Adrenal gland (tissue), 5 donors: ENCODE results near the gene THAP8.

Experiments
- POLR2A ChIP-seq, 2 donors: fragments of 450-650 bp; IDR thresholded peaks; one replicate each; pipeline ENCODE4 v1.6.1; 2017; ENCODE audit warnings: antibody characterized with exemption in 2 of 2, mild to moderate bottlenecking in 2 of 2, moderate library complexity in 1 of 2
- TF ChIP-seq, protein P1 (sequence below), 6 experiments: fragments of 450-650 bp in 4 of 6; fragments of 200-600 bp in 2 of 6; sonication (generic) in 1 of 6; IDR thresholded peaks; 1 replicate in 5 of 6; 2 replicates in 1 of 6; pipeline versions ENCODE4 v1.5.1 to v1.8.0; 2016 to 2021; ENCODE audit warnings: antibody characterized with exemption in 6 of 6, mild to moderate bottlenecking in 2 of 6, moderate library complexity in 1 of 6
- donor health status: DM: no; HTN: no; CAD: no.

DNA sequence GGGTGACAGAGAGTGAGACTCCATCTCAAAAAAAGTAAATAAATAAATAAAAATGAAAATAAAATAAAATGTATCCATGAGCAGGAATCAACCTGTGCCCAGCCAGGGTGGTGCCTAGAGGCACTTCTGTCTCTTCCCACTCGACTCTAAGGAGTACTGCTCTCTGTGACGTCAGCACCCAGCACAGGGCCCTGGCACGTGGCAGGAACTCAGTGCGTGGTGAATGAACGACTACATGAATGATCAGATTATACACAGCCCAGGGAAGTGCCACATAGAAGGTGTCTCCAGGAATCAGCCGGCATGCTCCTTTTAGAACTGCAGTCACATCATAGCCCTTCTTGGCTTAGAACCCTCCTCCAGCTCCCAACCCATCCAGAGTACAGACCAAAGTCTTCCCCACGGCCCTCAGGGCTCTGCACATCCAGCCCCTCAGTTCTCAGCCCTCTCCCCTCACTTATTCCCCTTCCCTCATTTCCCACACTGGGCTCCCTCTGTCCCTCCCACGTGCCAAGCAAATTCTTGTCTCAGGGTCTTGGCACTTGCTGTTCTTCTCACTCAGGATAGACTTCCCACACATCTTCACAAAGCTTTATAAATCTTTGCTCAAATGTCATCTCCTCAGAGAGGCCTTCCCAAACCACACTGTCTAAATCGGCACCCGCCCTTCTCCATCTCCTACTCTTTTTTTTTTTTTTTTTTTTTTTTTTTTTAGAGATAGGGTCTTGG lies 25.6 kb downstream of the THAP8 start:
- TF ChIP-seq, protein P1, sequence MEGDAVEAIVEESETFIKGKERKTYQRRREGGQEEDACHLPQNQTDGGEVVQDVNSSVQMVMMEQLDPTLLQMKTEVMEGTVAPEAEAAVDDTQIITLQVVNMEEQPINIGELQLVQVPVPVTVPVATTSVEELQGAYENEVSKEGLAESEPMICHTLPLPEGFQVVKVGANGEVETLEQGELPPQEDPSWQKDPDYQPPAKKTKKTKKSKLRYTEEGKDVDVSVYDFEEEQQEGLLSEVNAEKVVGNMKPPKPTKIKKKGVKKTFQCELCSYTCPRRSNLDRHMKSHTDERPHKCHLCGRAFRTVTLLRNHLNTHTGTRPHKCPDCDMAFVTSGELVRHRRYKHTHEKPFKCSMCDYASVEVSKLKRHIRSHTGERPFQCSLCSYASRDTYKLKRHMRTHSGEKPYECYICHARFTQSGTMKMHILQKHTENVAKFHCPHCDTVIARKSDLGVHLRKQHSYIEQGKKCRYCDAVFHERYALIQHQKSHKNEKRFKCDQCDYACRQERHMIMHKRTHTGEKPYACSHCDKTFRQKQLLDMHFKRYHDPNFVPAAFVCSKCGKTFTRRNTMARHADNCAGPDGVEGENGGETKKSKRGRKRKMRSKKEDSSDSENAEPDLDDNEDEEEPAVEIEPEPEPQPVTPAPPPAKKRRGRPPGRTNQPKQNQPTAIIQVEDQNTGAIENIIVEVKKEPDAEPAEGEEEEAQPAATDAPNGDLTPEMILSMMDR (IDR thresholded peaks at IDR 0.05) = no peak
- no peak for TF ChIP-seq POLR2A (IDR thresholded peaks at IDR 0.05)
